ENCODE results near the gene IFI27L1. TPM values are rescaled to one million over a fixed set of nuclear protein-coding genes. Genes with fewer than 3 reads are reported as not detected.

Gene IFI27L1
- total and polyA plus RNA-seq, 2 of the 13 experiments (the other 11 are each of a cell fraction or from before 2014, with no cell fraction given), result 11.9 to 19.0 TPM

DNA sequence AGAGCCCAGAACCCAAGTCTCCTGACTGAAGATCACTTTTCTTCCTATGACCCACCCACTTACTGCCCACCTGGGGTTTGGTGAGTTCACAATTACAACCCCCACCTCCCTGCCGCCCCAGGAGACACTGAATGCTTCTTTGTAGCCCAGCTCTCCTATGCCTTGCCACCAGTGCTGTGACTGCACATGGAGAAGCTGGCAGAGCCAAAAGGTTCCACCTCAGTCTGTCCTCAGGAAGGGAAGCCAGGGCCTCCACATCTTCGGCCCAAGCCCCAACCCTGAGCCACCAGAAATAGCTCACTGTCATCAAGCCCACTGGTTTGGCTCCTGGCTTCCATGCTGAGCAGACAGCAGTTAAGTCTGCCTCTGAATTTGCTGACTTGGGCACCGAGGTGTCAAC lies 29.3 kb upstream of the IFI27L1 start:
- no peak for DNase-seq (ENCODE audit: low spot score)
- H2AFZ ChIP-seq (ENCODE audit: low read length), result no peak overlapping the region
- ChIA-PET POLR2A (interaction anchor here (1.0 kb wide), 1 partner anchor 77 kb away, joined by 3 read pairs; no protein-coding TSS in a partner anchor), CTCF (ENCODE audit: low intra/inter-chr PET ratio, low total read pairs) (interaction anchor here (1.9 kb wide), 1 partner anchor 85 kb away, joined by 12 read pairs; no protein-coding TSS in a partner anchor)
- H3K4me3 ChIP-seq (replicated peaks in 1 of 3; ENCODE audit: insufficient read depth in 1 of 3, low read depth in 2 of 3, low read length in 3 of 3), result no peak overlapping the region
- BruUV-seq (replicated peaks), result no TSS peak
- H3K27me3 ChIP-seq (ENCODE audit: control insufficient read depth in 1 of 2, insufficient read depth in 2 of 2, low read length in 2 of 2), result no peaks in the 10 kb centered on the region
- H3K9ac ChIP-seq (ENCODE audit: insufficient read depth, low read depth, low read length), result no peak overlapping the region
- in situ Hi-C loops (cut with HindIII; ENCODE audit: extremely low pct_ligation_motif_present, low pct_unique_long_range_greater_than_20kb), result loop anchor here (10.0 kb wide), 1 partner anchor 253 kb away; no protein-coding TSS in a partner anchor
- no peak for FAIRE-seq
- peaks cover 35 to 95% of the 10 kb centered on the region in 2 experiments for H3K36me3 ChIP-seq (replicated peaks in 1 of 2; ENCODE audit: control insufficient read depth in 1 of 2, insufficient read depth in 2 of 2, low read length in 2 of 2)
- H4K20me1 ChIP-seq (ENCODE audit: insufficient read depth, low read length), result no peaks in the 10 kb centered on the region
- intact Hi-C loops (cut with micrococcal nuclease; ENCODE audit: unreplicated experiment), result loop anchor here (1.0 kb wide), 1 partner anchor 85 kb away; no protein-coding TSS in a partner anchor
- H3K4me2 ChIP-seq (ENCODE audit: low read depth, low read length), result no peak overlapping the region
- ATAC-seq, result no peak
- no peak overlapping the region for H3K27ac ChIP-seq (ENCODE audit: extremely low read length, insufficient read depth, low read length)
- TF ChIP-seq KMT2B (CRISPR knock-in tag; IDR thresholded peaks at IDR 0.05), result no peak
- TF ChIP-seq FOXK1 (CRISPR knock-in tag; IDR thresholded peaks at IDR 0.05; ENCODE audit: borderline replicate concordance, low read depth), result no peak
- no peak for TF ChIP-seq ZNF136 (CRISPR knock-in tag; IDR thresholded peaks at IDR 0.05; ENCODE audit: low read depth)
- TF ChIP-seq ZNF749 (CRISPR knock-in tag; IDR thresholded peaks at IDR 0.05; ENCODE audit: borderline replicate concordance), result no peak
- no peak for TF ChIP-seq CENPT (CRISPR knock-in tag; IDR thresholded peaks at IDR 0.05; ENCODE audit: low read depth)
- TF ChIP-seq, protein P1, sequence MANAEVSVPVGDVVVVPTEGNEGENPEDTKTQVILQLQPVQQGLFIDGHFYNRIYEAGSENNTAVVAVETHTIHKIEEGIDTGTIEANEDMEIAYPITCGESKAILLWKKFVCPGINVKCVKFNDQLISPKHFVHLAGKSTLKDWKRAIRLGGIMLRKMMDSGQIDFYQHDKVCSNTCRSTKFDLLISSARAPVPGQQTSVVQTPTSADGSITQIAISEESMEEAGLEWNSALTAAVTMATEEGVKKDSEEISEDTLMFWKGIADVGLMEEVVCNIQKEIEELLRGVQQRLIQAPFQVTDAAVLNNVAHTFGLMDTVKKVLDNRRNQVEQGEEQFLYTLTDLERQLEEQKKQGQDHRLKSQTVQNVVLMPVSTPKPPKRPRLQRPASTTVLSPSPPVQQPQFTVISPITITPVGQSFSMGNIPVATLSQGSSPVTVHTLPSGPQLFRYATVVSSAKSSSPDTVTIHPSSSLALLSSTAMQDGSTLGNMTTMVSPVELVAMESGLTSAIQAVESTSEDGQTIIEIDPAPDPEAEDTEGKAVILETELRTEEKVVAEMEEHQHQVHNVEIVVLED (CRISPR knock-in tag; IDR thresholded peaks at IDR 0.05; ENCODE audit: borderline replicate concordance), result no peak
- no peak for TF ChIP-seq ZNF737 (CRISPR knock-in tag; IDR thresholded peaks at IDR 0.05; ENCODE audit: borderline replicate concordance)
- TF ChIP-seq, protein P2, sequence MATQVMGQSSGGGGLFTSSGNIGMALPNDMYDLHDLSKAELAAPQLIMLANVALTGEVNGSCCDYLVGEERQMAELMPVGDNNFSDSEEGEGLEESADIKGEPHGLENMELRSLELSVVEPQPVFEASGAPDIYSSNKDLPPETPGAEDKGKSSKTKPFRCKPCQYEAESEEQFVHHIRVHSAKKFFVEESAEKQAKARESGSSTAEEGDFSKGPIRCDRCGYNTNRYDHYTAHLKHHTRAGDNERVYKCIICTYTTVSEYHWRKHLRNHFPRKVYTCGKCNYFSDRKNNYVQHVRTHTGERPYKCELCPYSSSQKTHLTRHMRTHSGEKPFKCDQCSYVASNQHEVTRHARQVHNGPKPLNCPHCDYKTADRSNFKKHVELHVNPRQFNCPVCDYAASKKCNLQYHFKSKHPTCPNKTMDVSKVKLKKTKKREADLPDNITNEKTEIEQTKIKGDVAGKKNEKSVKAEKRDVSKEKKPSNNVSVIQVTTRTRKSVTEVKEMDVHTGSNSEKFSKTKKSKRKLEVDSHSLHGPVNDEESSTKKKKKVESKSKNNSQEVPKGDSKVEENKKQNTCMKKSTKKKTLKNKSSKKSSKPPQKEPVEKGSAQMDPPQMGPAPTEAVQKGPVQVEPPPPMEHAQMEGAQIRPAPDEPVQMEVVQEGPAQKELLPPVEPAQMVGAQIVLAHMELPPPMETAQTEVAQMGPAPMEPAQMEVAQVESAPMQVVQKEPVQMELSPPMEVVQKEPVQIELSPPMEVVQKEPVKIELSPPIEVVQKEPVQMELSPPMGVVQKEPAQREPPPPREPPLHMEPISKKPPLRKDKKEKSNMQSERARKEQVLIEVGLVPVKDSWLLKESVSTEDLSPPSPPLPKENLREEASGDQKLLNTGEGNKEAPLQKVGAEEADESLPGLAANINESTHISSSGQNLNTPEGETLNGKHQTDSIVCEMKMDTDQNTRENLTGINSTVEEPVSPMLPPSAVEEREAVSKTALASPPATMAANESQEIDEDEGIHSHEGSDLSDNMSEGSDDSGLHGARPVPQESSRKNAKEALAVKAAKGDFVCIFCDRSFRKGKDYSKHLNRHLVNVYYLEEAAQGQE (IDR thresholded peaks at IDR 0.05; ENCODE audit: borderline replicate concordance in 1 of 2, low read depth in 1 of 2, low read length in 2 of 2), result no peak
- TF ChIP-seq, protein P3, sequence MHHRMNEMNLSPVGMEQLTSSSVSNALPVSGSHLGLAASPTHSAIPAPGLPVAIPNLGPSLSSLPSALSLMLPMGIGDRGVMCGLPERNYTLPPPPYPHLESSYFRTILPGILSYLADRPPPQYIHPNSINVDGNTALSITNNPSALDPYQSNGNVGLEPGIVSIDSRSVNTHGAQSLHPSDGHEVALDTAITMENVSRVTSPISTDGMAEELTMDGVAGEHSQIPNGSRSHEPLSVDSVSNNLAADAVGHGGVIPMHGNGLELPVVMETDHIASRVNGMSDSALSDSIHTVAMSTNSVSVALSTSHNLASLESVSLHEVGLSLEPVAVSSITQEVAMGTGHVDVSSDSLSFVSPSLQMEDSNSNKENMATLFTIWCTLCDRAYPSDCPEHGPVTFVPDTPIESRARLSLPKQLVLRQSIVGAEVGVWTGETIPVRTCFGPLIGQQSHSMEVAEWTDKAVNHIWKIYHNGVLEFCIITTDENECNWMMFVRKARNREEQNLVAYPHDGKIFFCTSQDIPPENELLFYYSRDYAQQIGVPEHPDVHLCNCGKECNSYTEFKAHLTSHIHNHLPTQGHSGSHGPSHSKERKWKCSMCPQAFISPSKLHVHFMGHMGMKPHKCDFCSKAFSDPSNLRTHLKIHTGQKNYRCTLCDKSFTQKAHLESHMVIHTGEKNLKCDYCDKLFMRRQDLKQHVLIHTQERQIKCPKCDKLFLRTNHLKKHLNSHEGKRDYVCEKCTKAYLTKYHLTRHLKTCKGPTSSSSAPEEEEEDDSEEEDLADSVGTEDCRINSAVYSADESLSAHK (CRISPR knock-in tag; IDR thresholded peaks at IDR 0.05; ENCODE audit: borderline replicate concordance), result no peak
- TF ChIP-seq NFE2L1 (CRISPR knock-in tag; IDR thresholded peaks at IDR 0.05; ENCODE audit: borderline replicate concordance), result no peak
- WGBS (ENCODE audit: low lambda C conversion rate), result 94% methylated on average over 2 of the region's 3 CpGs
- H3K9me3 ChIP-seq (ENCODE audit: low read length), result no peaks in the 10 kb centered on the region
- peaks cover 5% of the 10 kb centered on the region for H3K4me1 ChIP-seq (ENCODE audit: insufficient read depth, low read length)
- H3K79me2 ChIP-seq (ENCODE audit: insufficient read depth, low read length), result no peaks in the 10 kb centered on the region
